K562 (cell line): ENCODE data around the gene HEXIM2. TPM values are rescaled to one million over a fixed set of nuclear protein-coding genes. Genes with fewer than 3 reads are reported as not detected.

Experiments
- ATAC-seq: fragments of 200-7000 bp; cut with Tn5 transposase; 3 replicates; pipeline ENCODE4 v1.9.1; 2020; ENCODE audit warnings: moderate library complexity
- BruUV-seq: library from RNA; stranded (reverse); fragments of 400-500 nt; replicated peaks from 2 replicates; lab custom pipeline; 2021; lab: Mats Ljungman, UMichigan
- CTCF ChIA-PET: fragments of 300-600 bp; formaldehyde crosslinking; extraction: SDS; loops from one replicate; lab custom pipeline; 2021; ENCODE audit warnings: low intra/inter-chr PET ratio; lab: Yijun Ruan, JAX
- POLR2A ChIA-PET: fragments of 300-600, 350-650 bp; sonication (Branson Sonifier 250); formaldehyde crosslinking; extraction: SDS; loops from one replicate; lab custom pipeline; 2021; ENCODE audit warnings: antibody characterized with exemption, inconsistent platforms; lab: Yijun Ruan, JAX
- DNase-seq, 4 experiments: peaks; one replicate each; pipeline versions ENCODE4 v3.0.0 to v3.0.0-alpha.2; 2011 to 2018; ENCODE audit warnings: low spot score in 3 of 4, mixed read lengths in 3 of 4; ENCODE audit errors: extremely low read depth in 1 of 4
- FAIRE-seq: peaks from 2 replicates; lab custom pipeline; 2011; peaks lifted over from hg19 to GRCh38; lab: Jason Lieb, UNC
- H2AFZ ChIP-seq: 2 replicates; pipeline ENCODE4 v1.6.0; 2011; ENCODE audit warnings: low read depth, low read length, control low read depth, inconsistent platforms
- H3K27ac ChIP-seq: fragments of 200-600 bp; 3 replicates; pipeline ENCODE4 v1.8.0; 2011; ENCODE audit warnings: low read depth, mild to moderate bottlenecking, control low read depth, inconsistent platforms, low read length, moderate library complexity, mixed read lengths; ENCODE audit errors: extremely low read depth
- H3K27me3 ChIP-seq, 2 experiments: fragments of 300-600 bp in 1 of 2; 2 replicates in 1 of 2; 3 replicates in 1 of 2; pipeline versions ENCODE4 v1.6.0 to v1.8.0; 2011; ENCODE audit warnings: inconsistent platforms in 2 of 2, low read length in 2 of 2, mild to moderate bottlenecking in 1 of 2, mixed read lengths in 1 of 2, moderate library complexity in 1 of 2; ENCODE audit not compliant: control insufficient read depth in 2 of 2, insufficient read depth in 2 of 2
- H3K36me3 ChIP-seq: fragments of 300-600 bp; 3 replicates; pipeline ENCODE4 v1.8.0; 2011; ENCODE audit warnings: mild to moderate bottlenecking, low read length, inconsistent platforms; ENCODE audit not compliant: control insufficient read depth, insufficient read depth
- H3K4me1 ChIP-seq, 2 experiments: fragments of 200-600 bp in 1 of 2; replicated peaks in 1 of 2; 2 replicates in 1 of 2; 3 replicates in 1 of 2; pipeline versions ENCODE4 v1.5.1 to v1.8.0; 2011; ENCODE audit warnings: inconsistent platforms in 2 of 2, low read length in 2 of 2, mild to moderate bottlenecking in 1 of 2, mixed read lengths in 1 of 2, moderate library complexity in 1 of 2; ENCODE audit not compliant: control insufficient read depth in 2 of 2, insufficient read depth in 2 of 2
- H3K4me2 ChIP-seq: 2 replicates; pipeline ENCODE4 v1.6.1; 2011; ENCODE audit warnings: low read length, control low read depth, inconsistent platforms, mixed read lengths; ENCODE audit not compliant: insufficient read depth
- H3K4me3 ChIP-seq: fragments of 200-600 bp; sonication (generic), shearing (Covaris generic); 2 replicates; pipeline ENCODE4 v1.5.1; 2016; ENCODE audit warnings: control low read depth, inconsistent platforms
- H3K79me2 ChIP-seq: fragments of 200-600 bp; 3 replicates; pipeline ENCODE4 v1.8.0; 2011; ENCODE audit warnings: low read length, inconsistent platforms; ENCODE audit not compliant: control insufficient read depth, insufficient read depth
- H3K9ac ChIP-seq, 2 experiments: 2 replicates each; pipeline versions ENCODE4 v1.6.0 to v1.6.1; 2011; ENCODE audit warnings: low read depth in 2 of 2, low read length in 2 of 2, control low read depth in 1 of 2, inconsistent platforms in 1 of 2, mild to moderate bottlenecking in 1 of 2, mixed read lengths in 1 of 2; ENCODE audit not compliant: insufficient read depth in 1 of 2
- H3K9me1 ChIP-seq: one replicate; pipeline ENCODE4 v1.6.0; 2011; ENCODE audit warnings: inconsistent platforms, mild to moderate bottlenecking, low read length, moderate library complexity; ENCODE audit not compliant: control insufficient read depth, insufficient read depth
- H3K9me3 ChIP-seq: replicated peaks from 2 replicates; pipeline ENCODE4 v1.5.1; 2011; ENCODE audit warnings: low read depth, low read length, inconsistent platforms; ENCODE audit not compliant: control insufficient read depth, insufficient read depth
- H4K20me1 ChIP-seq: replicated peaks from 2 replicates; pipeline ENCODE4 v1.6.1; 2011; ENCODE audit warnings: low read length, inconsistent platforms, mixed read lengths; ENCODE audit not compliant: control insufficient read depth, insufficient read depth
- KDM5B ChIP-seq: fragments of 200-600 bp; sonication (generic); IDR thresholded peaks from 2 replicates; pipeline ENCODE4 v1.6.1; 2012; ENCODE audit warnings: low read depth, mild to moderate bottlenecking, moderate library complexity, low read length, control low read depth, inconsistent platforms; ENCODE audit not compliant: insufficient replicate concordance
- POLR2AphosphoS5 ChIP-seq: IDR thresholded peaks from 2 replicates; pipeline ENCODE4 v1.6.1; 2011; ENCODE audit warnings: mild to moderate bottlenecking, low read depth, low read length, moderate library complexity; ENCODE audit not compliant: control insufficient read depth, insufficient read depth
- RBBP5 ChIP-seq: fragments of 200-600 bp; sonication (generic); IDR thresholded peaks from 2 replicates; pipeline ENCODE4 v1.6.1; 2012; ENCODE audit warnings: borderline replicate concordance, mild to moderate bottlenecking, low read length, control low read depth, inconsistent platforms; ENCODE audit not compliant: insufficient read depth, poor library complexity, severe bottlenecking
- SIN3A ChIP-seq, 2 experiments: fragments of 150-350 bp in 1 of 2; IDR thresholded peaks; 2 replicates each; pipeline ENCODE4 v1.6.1; 2011 to 2016; ENCODE audit warnings: borderline replicate concordance in 2 of 2, low read depth in 2 of 2, low read length in 2 of 2, mild to moderate bottlenecking in 2 of 2, moderate library complexity in 2 of 2; ENCODE audit not compliant: control insufficient read depth in 1 of 2
- SMAD3 ChIP-seq: fragments of 450-650 bp; formaldehyde crosslinking; conservative IDR thresholded peaks from 2 replicates; pipeline ENCODE4 v1.4.0; 2020; ENCODE audit warnings: mild to moderate bottlenecking
- ZC3H11A ChIP-seq: IDR thresholded peaks from 2 replicates; pipeline ENCODE4 v1.6.1; 2012; ENCODE audit warnings: low read depth, low read length, improper control_type of control experiment
- WGBS: fragments of 100-300 bp; shearing (Covaris generic); methylation state at CpG from one replicate; pipeline ENCODE4 v1.1.6; 2016; ENCODE audit warnings: low coverage, mixed read lengths; ENCODE audit not compliant: insufficient coverage; ENCODE audit errors: missing lambda C conversion rate; 5-methylcytosine and 5-hydroxymethylcytosine counted together
- in situ Hi-C: fragments of 300-500 bp; cut with MboI; formaldehyde crosslinking; loops from 4 replicates; pipeline ENCODE4 v1.15.0; 2018; ENCODE audit warnings: inconsistent platforms, mixed read lengths
- intact Hi-C: fragments of 100-400 bp; cut with micrococcal nuclease; formaldehyde crosslinking; loops from 2 replicates; pipeline ENCODE4 v1.14.2; 2022
- polyA plus RNA-seq, 8 experiments: library from polyadenylated mRNA; depleted of rRNA in 4 of 8; stranded (reverse) in 5 of 8; unstranded in 3 of 8; fragments of >200 nt; fragmentation: Nextera tagmentation in 2 of 8; fragmentation: Illumina TruSeq in 1 of 8; extraction: Ambion mirVana in 2 of 8; extraction: Trizol in 1 of 8; gene quantifications; 2 replicates each; pipeline versions ENCODE4 v1.2.1 to v1.2.3, GENCODE V29; 2011 to 2014; ENCODE audit warnings: inconsistent platforms in 1 of 8, missing spikeins in 1 of 8
- total RNA-seq, 7 experiments: library from RNA; depleted of rRNA in 6 of 7; stranded (reverse); fragments of >200 nt in 6 of 7; fragmentation: Illumina TruSeq in 2 of 7; extraction: Trizol in 2 of 7; gene quantifications; 2 replicates each; pipeline versions ENCODE4 v1.2.1 to v1.2.3, GENCODE V29; 2011 to 2021; ENCODE audit warnings: low replicate concordance in 1 of 7
- TF ChIP-seq, protein P1 (sequence below): conservative IDR thresholded peaks from 2 replicates; pipeline ENCODE4 v1.6.1; 2011; ENCODE audit warnings: low read depth, mild to moderate bottlenecking, low read length; ENCODE audit not compliant: control insufficient read depth
- TF ChIP-seq, protein P2 (sequence below): fragments of 200-800 bp; sonication (Bioruptor generic); IDR thresholded peaks from 2 replicates; pipeline ENCODE4 v1.6.1; 2017; ENCODE audit warnings: missing genetic modification characterization, missing compliant biosample characterization

Gene HEXIM2
- total and polyA plus RNA-seq, 9 of the 15 experiments (the other 6 are each of a cell fraction or from before 2014, with no cell fraction given) = 0.69 to 3.4 (median 1.1) TPM; not detected in 2

DNA sequence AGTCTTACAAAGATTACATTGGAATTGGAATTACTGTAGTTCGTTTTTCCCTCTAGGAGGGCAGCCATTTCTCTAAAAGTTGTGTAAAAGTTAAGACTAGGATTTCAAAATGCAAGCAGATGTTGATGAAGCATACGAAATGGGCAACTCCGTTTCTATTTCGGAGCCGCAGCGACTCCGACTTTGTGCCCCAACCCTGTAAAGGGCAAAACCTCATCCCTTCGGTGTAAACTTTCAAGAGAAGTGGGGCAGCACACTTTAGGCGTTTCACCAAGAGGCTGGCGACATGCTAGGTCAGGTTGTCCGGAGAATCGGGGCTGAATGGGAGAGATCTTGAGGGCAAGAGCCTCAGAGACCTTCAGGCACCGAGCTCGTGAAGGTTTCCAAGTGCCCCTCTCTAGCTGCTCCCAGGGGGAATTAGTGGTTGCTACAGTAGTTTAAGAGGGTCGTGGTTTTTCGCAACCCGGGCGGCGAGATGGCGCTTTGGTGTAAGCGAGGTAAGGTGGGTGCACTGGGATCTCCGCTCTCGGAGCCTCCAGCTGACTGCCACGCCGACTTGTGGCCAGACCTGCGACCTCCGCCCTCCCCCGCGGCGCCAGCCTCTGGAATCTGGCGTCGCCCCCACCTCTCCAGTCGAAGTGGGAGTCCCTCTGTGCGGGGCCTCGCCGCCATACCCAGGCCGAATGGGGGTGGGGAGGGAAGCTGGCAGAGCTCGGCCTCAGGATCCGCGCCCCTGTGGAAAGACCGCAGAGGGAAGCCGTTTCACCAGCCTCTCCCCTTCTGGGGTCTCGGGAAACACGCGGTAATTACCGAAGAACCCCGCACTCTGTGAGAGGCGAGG lies 1.0 kb upstream of the HEXIM2 start:
- WGBS = under 1% methylated on average over 45 of the region's 48 CpGs
- peak in 1 of 2 experiments; percentile 91; a peak in 2 of 4 replicates for TF ChIP-seq SIN3A (IDR thresholded peaks at IDR 0.05; ENCODE audit: borderline replicate concordance in 2 of 2, control insufficient read depth in 1 of 2, low read depth in 2 of 2, low read length in 2 of 2)
- peak; percentile 86 for TF ChIP-seq RBBP5
- TF ChIP-seq, protein P1, sequence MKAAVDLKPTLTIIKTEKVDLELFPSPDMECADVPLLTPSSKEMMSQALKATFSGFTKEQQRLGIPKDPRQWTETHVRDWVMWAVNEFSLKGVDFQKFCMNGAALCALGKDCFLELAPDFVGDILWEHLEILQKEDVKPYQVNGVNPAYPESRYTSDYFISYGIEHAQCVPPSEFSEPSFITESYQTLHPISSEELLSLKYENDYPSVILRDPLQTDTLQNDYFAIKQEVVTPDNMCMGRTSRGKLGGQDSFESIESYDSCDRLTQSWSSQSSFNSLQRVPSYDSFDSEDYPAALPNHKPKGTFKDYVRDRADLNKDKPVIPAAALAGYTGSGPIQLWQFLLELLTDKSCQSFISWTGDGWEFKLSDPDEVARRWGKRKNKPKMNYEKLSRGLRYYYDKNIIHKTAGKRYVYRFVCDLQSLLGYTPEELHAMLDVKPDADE = peak; percentile 73
- no peak for TF ChIP-seq ZC3H11A
- TF ChIP-seq KDM5B = peak; percentile 73
- TF ChIP-seq, protein P2, sequence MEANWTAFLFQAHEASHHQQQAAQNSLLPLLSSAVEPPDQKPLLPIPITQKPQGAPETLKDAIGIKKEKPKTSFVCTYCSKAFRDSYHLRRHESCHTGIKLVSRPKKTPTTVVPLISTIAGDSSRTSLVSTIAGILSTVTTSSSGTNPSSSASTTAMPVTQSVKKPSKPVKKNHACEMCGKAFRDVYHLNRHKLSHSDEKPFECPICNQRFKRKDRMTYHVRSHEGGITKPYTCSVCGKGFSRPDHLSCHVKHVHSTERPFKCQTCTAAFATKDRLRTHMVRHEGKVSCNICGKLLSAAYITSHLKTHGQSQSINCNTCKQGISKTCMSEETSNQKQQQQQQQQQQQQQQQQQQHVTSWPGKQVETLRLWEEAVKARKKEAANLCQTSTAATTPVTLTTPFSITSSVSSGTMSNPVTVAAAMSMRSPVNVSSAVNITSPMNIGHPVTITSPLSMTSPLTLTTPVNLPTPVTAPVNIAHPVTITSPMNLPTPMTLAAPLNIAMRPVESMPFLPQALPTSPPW = 0 out of 2 replicates have a peak, but pooled peaks have one; percentile 48
- 0 out of 2 replicates have a peak, but pooled peaks have one; percentile 2 for TF ChIP-seq SMAD3 (CRISPR knock-in tag)
- TF ChIP-seq POLR2AphosphoS5 = peak; percentile 46; the same call in 1 of the 2 replicates

More for the DNA sequence above, 1.0 kb upstream of the HEXIM2 start:
- Histone ChIP-seq H3K36me3 (peaks cover 5% of the 10 kb centered on the region; the same call in 2 of the 3 replicates), H3K4me1 (peaks cover 39 to 42% of the 10 kb centered on the region in 2 experiments), H3K27ac (peak overlapping the region; percentile 98), H2AFZ (peak overlapping the region; percentile 67), H3K4me2 (peak overlapping the region; percentile 98), H3K9me1 (no peaks in the 10 kb centered on the region), H4K20me1 (no peaks in the 10 kb centered on the region), H3K9me3 (no peaks in the 10 kb centered on the region), H3K27me3 (no peaks in the 10 kb centered on the region), H3K9ac (peak overlapping the region; percentile 98 to 99), H3K79me2 (peaks cover 37% of the 10 kb centered on the region), H3K4me3 (peak overlapping the region; percentile 86)
- DNase-seq (peak; percentile 70 to 86 (median 84)), ATAC-seq (peak; percentile 63), FAIRE-seq (no peak)
- POLR2A ChIA-PET = interaction anchor here (0.9 to 9.6 kb wide), 14 partner anchors 10 to 185 kb away, joined by 3 to 497 read pairs (median 6); partner anchors contain the start of genes ACBD4, HEXIM1 and NMT1
- in situ Hi-C loops (no loop called here), intact Hi-C loops (loop anchor here (1.0 kb wide), 1 partner anchor 12 kb away; the partner anchor contains the start of gene HEXIM1)
- TSS peak; percentile 74 for BruUV-seq
- CTCF ChIA-PET = interaction anchor here (0.9 to 3.0 kb wide), 5 partner anchors 9 to 38 kb away, joined by 3 to 19 read pairs (median 3); partner anchors contain the start of genes ACBD4, HEXIM1 and PLCD3
